Measurements from ENCODE around the gene GXYLT2.

DNA sequence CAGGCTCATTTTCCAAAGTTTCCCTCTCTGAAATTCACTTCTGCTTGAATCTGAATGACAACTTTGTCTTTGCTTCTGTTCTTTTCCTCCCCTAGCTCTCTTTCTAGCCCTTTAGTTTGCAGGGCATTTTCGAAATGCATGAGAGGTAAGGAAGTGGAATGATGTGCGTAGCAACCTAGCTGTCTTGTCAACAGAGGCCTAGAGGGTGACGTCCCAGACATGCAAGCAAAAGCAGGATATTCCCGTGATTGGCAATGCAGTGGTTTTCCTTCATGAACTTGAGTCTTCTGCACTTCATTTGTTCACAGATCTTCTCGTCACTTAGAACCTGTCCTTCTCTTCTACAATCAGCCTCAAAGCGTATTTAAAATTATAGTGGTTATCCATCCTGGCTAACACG, 56.9 kb downstream of the GXYLT2 start:
- TF ChIP-seq, protein P1, sequence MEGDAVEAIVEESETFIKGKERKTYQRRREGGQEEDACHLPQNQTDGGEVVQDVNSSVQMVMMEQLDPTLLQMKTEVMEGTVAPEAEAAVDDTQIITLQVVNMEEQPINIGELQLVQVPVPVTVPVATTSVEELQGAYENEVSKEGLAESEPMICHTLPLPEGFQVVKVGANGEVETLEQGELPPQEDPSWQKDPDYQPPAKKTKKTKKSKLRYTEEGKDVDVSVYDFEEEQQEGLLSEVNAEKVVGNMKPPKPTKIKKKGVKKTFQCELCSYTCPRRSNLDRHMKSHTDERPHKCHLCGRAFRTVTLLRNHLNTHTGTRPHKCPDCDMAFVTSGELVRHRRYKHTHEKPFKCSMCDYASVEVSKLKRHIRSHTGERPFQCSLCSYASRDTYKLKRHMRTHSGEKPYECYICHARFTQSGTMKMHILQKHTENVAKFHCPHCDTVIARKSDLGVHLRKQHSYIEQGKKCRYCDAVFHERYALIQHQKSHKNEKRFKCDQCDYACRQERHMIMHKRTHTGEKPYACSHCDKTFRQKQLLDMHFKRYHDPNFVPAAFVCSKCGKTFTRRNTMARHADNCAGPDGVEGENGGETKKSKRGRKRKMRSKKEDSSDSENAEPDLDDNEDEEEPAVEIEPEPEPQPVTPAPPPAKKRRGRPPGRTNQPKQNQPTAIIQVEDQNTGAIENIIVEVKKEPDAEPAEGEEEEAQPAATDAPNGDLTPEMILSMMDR (IDR thresholded peaks at IDR 0.05), result no peak
- no peak for TF ChIP-seq POLR2A (IDR thresholded peaks at IDR 0.05)
- no peak for TF ChIP-seq POLR2AphosphoS5 (IDR thresholded peaks at IDR 0.05)

Data from sigmoid colon (tissue), 4 donors.